Right hindlimb (tissue), 1 donor: ENCODE measurements around the gene MAGEA6.

ENCODE experiments used
- DNase-seq: peaks from one replicate; pipeline ENCODE4 v3.0.0-alpha.2; 2018

Gene MAGEA6

DNA sequence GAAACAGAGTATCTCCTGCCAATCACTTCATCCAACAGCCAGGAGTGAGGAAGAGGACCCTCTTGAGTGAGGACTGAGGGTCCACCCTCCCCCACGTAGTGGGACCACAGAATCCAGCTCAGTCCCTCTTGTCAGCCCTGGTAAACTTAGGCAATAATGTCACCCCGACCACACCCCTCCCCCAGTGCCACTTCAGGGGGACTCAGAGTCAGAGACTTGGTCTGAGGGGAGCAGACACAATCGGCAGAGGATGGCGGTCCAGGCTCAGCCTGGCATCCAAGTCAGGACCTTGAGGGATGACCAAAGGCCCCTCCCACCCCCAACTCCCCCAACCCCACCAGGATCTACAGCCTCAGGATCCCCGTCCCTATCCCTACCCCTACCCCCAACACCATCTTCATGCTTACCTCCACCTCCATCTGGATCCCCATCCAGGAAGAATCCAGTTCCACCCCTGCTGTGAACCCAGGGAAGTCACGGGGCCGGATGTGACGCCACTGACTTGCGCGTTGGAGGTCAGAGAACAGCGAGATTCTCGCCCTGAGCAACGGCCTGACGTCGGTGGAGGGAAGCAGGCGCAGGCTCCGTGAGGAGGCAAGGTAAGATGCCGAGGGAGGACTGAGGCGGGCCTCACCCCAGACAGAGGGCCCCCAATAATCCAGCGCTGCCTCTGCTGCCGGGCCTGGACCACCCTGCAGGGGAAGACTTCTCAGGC, 36.1 kb downstream of the MAGEA6 start, which contains the start of the genes CSAG1 and MAGEA12:
TSS of gene CSAG1 (minus strand) at position 461 of the 715 bp plus-strand sequence. CDS start 1,261 bp downstream, outside the sequence.
TSS of gene MAGEA12 (plus strand) at position 497 of the 715 bp plus-strand sequence. CDS start 2,405 bp downstream, outside the sequence.
- DNase-seq, result no peak

DNA sequence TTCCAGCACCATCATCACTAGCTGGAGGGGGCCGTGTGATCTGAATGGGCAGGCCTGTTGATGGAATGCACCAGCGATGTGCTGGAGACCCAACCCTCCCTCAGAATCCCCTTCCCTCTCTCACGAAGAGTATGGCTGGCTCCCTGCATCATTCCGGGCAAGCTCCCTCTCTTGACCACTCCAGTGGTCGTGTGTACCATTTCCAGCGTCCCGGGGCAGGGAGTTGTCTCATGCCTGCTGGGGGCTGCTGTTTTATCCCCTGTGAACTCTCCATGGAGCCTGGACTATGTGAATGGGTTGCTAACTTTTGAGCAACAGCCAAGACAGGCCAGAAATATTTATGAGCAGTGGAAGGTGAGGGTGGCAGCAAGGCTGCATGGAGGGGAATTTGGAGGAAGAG, 44.1 kb downstream of the MAGEA6 start:
- no peak for DNase-seq
